ENCODE results near the gene TRERF1.

DNA sequence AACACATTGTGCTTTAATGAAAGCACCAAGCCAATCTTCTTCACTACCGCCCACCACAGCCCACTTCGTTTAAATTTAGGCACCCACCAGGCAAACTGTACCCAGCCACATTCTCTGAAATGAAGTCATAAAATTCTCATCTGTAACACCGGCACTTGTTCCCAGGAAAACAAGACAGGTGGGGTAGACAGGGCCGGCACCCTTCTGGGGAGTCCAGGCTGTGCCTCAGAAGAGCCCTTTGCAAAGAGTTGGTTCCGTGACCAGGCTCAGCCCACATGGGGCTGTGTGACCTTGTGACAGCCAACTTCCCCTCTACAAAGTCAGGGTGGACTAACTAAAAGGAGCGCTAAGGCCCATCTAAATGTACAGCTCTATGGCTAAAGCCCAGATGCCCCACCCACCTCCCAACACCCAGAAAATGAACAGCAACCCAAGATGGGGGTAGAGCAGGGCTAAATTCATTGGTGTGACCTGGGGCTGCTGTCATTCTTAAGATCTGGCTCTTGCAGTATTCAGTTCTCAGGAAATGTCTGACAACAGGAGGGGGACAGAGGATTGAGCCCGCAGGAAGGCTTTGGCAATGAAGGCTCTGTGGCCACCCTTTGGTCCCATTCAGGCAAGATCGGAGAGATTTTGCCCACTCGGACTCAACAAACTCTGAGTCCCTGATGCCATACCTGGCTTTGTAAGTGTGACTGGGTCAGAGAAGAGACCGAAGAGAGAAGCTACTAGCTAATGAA is 56.7 kb downstream of the TRERF1 start:
- TF ChIP-seq, protein P1, sequence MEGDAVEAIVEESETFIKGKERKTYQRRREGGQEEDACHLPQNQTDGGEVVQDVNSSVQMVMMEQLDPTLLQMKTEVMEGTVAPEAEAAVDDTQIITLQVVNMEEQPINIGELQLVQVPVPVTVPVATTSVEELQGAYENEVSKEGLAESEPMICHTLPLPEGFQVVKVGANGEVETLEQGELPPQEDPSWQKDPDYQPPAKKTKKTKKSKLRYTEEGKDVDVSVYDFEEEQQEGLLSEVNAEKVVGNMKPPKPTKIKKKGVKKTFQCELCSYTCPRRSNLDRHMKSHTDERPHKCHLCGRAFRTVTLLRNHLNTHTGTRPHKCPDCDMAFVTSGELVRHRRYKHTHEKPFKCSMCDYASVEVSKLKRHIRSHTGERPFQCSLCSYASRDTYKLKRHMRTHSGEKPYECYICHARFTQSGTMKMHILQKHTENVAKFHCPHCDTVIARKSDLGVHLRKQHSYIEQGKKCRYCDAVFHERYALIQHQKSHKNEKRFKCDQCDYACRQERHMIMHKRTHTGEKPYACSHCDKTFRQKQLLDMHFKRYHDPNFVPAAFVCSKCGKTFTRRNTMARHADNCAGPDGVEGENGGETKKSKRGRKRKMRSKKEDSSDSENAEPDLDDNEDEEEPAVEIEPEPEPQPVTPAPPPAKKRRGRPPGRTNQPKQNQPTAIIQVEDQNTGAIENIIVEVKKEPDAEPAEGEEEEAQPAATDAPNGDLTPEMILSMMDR (IDR thresholded peaks at IDR 0.05), result no peak
- TF ChIP-seq POLR2A (IDR thresholded peaks at IDR 0.05), result no peak
